Thoracic aorta (tissue), 2 donors: ENCODE data around the gene RFX3. TPM values are rescaled to one million over a fixed set of nuclear protein-coding genes. Genes with fewer than 3 reads are reported as not detected.

Experiments used
- ATAC-seq: fragments of 150-250 bp; one replicate; pipeline ENCODE4 v1.8.0; 2017; ENCODE audit warnings: low read depth; ENCODE audit not compliant: insufficient number of reproducible peaks, low FRiP score
- DNase-seq: peaks from one replicate; pipeline ENCODE4 v3.0.0-alpha.2; 2020; ENCODE audit warnings: low spot score
- H3K27ac ChIP-seq, 2 donors: fragments of 200-600 bp; sonication (generic); 1 replicate in 1 of 2; 2 replicates in 1 of 2; pipeline ENCODE4 v1.5.1; 2016; ENCODE audit warnings: mild to moderate bottlenecking in 2 of 2, moderate library complexity in 2 of 2
- H3K27me3 ChIP-seq: fragments of 200-600 bp; sonication (generic); replicated peaks from 2 replicates; pipeline ENCODE4 v1.6.0; 2016; ENCODE audit warnings: mild to moderate bottlenecking; ENCODE audit not compliant: insufficient read depth
- H3K36me3 ChIP-seq: fragments of 200-600 bp; sonication (generic); one replicate; pipeline ENCODE4 v1.5.1; 2016
- H3K4me1 ChIP-seq, 2 donors: fragments of 200-600 bp; sonication (generic); 1 replicate in 1 of 2; 2 replicates in 1 of 2; pipeline versions ENCODE4 v1.5.1 to v1.6.0; 2016; ENCODE audit warnings: low read depth in 2 of 2, mild to moderate bottlenecking in 1 of 2; ENCODE audit not compliant: control insufficient read depth in 1 of 2
- H3K4me3 ChIP-seq: fragments of 200-600 bp; sonication (generic); 2 replicates; pipeline ENCODE4 v1.5.1; 2016; ENCODE audit warnings: mild to moderate bottlenecking
- H3K9me3 ChIP-seq: fragments of 200-600 bp; sonication (generic); 2 replicates; pipeline ENCODE4 v1.5.1; 2016
- total RNA-seq, 2 donors: library from RNA; depleted of rRNA; stranded (reverse); fragments of >200 nt; gene quantifications; one replicate each; pipeline versions ENCODE4 v1.1.0 to v1.2.3, GENCODE V29; 2016
- TF ChIP-seq, protein P1 (sequence below): fragments of 200-600 bp; sonication (generic); IDR thresholded peaks from one replicate; pipeline ENCODE4 v1.5.1; 2019; ENCODE audit warnings: antibody characterized with exemption

Gene RFX3
- 10 to 100 TPM in 1 of 2 donors, 1 to 10 TPM in 1; 2.6 to 15.6 TPM for total RNA-seq

GRCh38 chr9:3525836-3526164, at the start of gene RFX3:
RFX3 (minus strand) TSS chr9:3526001; CDS start chr9:3395588, 130,413 bp downstream.
- Histone ChIP-seq H3K4me1 (peaks cover 6 to 20% of the 10 kb centered on the region in 2 donors), H3K36me3 (no peaks in the 10 kb centered on the region)
- TF ChIP-seq, protein P1, sequence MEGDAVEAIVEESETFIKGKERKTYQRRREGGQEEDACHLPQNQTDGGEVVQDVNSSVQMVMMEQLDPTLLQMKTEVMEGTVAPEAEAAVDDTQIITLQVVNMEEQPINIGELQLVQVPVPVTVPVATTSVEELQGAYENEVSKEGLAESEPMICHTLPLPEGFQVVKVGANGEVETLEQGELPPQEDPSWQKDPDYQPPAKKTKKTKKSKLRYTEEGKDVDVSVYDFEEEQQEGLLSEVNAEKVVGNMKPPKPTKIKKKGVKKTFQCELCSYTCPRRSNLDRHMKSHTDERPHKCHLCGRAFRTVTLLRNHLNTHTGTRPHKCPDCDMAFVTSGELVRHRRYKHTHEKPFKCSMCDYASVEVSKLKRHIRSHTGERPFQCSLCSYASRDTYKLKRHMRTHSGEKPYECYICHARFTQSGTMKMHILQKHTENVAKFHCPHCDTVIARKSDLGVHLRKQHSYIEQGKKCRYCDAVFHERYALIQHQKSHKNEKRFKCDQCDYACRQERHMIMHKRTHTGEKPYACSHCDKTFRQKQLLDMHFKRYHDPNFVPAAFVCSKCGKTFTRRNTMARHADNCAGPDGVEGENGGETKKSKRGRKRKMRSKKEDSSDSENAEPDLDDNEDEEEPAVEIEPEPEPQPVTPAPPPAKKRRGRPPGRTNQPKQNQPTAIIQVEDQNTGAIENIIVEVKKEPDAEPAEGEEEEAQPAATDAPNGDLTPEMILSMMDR, result no peak

DNA sequence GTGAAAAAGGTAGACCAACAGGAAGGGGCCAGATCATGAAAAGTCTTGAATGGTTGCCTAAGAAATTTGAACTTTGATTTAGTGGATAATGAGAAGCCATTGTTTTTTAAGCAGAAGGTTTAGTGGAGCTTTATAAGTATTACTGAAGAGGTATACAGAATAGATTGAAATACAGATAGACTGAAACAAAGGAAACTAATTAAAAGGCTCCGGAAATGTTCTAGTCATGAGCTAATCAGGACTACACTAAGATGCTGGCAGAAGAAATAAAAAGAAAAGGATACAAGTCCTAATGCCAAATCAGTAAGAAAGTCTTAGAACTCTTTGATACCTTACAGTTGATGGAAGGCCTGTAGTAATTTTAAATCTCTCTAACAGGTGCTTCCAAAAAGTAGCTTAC, 45.7 kb upstream of the RFX3 start:
- TF ChIP-seq, protein P1, result no peak
- no peaks in the 10 kb centered on the region for H3K27me3 ChIP-seq
- H3K4me1 ChIP-seq, result no peaks in the 10 kb centered on the region
- no peak overlapping the region for H3K27ac ChIP-seq
- no peak overlapping the region for H3K4me3 ChIP-seq
- H3K9me3 ChIP-seq, result no peaks in the 10 kb centered on the region
- peaks cover 4% of the 10 kb centered on the region for H3K36me3 ChIP-seq
- DNase-seq (no peak), ATAC-seq (no peak)

More at GRCh38 chr9:3525836-3526164, at the start of gene RFX3:
- Histone ChIP-seq H3K27ac (peak within 1 kb of the TSS; percentile 100), H3K27me3 (no peaks in the 10 kb centered on the region), H3K4me3 (peak within 1 kb of the TSS; percentile 88), H3K9me3 (no peaks in the 10 kb centered on the region)
- DNase-seq (peak; percentile 73), ATAC-seq (peak; percentile 92)

DNA sequence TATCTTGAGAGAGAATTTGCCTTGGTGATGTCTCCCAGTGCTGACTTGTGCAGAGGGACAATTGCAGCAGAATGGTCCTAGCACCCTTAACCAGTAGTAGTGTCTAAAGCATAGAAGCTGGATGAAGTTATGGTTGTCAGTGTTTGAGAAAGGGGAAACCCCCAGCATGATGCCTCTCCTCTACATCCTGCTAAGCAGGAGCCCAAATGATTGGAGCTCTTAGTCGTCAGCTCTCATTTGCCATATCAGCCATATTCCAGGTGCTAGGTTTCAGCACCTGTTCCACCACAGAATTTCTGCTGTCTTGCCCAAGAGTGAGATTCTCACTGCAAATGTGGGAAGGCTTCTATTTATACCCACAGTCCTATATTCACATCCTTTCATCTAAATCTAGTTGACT, 43.7 kb upstream of the RFX3 start:
- ATAC-seq (no peak), DNase-seq (no peak)
- Histone ChIP-seq H3K4me3 (no peak overlapping the region), H3K36me3 (peaks cover 4% of the 10 kb centered on the region), H3K27me3 (no peaks in the 10 kb centered on the region), H3K9me3 (no peaks in the 10 kb centered on the region), H3K27ac (no peak overlapping the region), H3K4me1 (no peaks in the 10 kb centered on the region)
- TF ChIP-seq, protein P1, result no peak

GRCh38 chr9:3567988-3568387, 42.2 kb upstream of the RFX3 start:
- TF ChIP-seq, protein P1, result no peak
- Histone ChIP-seq H3K27ac (no peak overlapping the region), H3K4me3 (no peak overlapping the region), H3K27me3 (no peaks in the 10 kb centered on the region), H3K9me3 (no peaks in the 10 kb centered on the region), H3K36me3 (peaks cover 4% of the 10 kb centered on the region), H3K4me1 (no peaks in the 10 kb centered on the region)
- ATAC-seq (no peak), DNase-seq (no peak)

DNA sequence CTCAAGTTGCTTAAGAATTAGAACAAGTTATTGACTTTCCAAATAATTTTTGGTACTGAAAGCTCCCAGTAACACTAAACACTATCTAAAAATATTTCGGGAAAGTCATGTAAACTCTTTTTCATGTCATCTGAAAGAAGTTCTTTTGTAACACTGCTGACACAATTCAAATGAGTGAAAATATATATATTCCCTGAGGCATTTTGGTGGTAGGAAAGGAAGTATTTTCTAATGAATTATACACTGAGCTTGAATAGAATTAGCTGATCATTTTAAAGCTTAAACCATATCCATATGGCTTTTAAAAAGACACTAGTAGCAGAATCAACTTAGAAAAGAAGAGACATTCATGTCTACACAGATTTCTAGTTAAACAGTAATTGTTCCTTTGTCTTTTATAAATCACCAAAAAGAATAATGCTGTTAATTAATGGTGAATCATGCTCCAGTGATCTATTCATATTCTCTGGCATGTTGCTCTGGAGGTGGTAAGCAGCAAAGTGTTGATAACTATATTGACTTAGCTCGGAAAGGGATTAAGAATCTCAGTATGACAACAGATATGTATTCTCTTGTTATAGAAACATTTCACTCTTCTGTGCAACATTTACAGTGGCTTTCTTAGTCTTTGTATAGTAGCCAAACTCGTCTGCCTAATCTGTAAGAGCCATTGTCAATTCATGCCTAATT, 27.4 kb upstream of the RFX3 start:
- H3K27me3 ChIP-seq, result no peaks in the 10 kb centered on the region
- ATAC-seq (no peak), DNase-seq (no peak)
- H3K9me3 ChIP-seq, result no peaks in the 10 kb centered on the region
- no peaks in the 10 kb centered on the region for H3K36me3 ChIP-seq
- H3K4me3 ChIP-seq, result no peak overlapping the region
- H3K4me1 ChIP-seq, result no peaks in the 10 kb centered on the region
- H3K27ac ChIP-seq, result no peak overlapping the region
- TF ChIP-seq, protein P1, result no peak
